IMR-90 (cell line): ENCODE measurements around the gene MBD3L2.

Experiments used
- FOS ChIP-seq: fragments of 150-350 bp; IDR thresholded peaks from 2 replicates; pipeline ENCODE4 v1.6.1; 2016; ENCODE audit warnings: low read depth, low read length
- MAZ ChIP-seq: IDR thresholded peaks from 2 replicates; pipeline ENCODE4 v1.6.1; 2012; ENCODE audit warnings: low read depth, mild to moderate bottlenecking, low read length, improper control_type of control experiment, moderate library complexity, borderline replicate concordance
- MXI1 ChIP-seq: IDR thresholded peaks from 2 replicates; pipeline ENCODE4 v1.6.1; 2012; ENCODE audit warnings: low read depth, mild to moderate bottlenecking, low read length, moderate library complexity, borderline replicate concordance
- POLR2A ChIP-seq: IDR thresholded peaks from 2 replicates; pipeline ENCODE4 v1.6.1; 2012; ENCODE audit warnings: mild to moderate bottlenecking, low read depth, low read length
- TF ChIP-seq, protein P1 (sequence below): conservative IDR thresholded peaks from 2 replicates; pipeline ENCODE4 v1.5.1; 2012; ENCODE audit warnings: mild to moderate bottlenecking, low read depth, low read length, improper control_type of control experiment
- TF ChIP-seq, protein P2 (sequence below): fragments of 150-350 bp; IDR thresholded peaks from 2 replicates; pipeline ENCODE4 v1.6.1; 2017; ENCODE audit warnings: mild to moderate bottlenecking, antibody characterized with exemption, low read length, low read depth

DNA sequence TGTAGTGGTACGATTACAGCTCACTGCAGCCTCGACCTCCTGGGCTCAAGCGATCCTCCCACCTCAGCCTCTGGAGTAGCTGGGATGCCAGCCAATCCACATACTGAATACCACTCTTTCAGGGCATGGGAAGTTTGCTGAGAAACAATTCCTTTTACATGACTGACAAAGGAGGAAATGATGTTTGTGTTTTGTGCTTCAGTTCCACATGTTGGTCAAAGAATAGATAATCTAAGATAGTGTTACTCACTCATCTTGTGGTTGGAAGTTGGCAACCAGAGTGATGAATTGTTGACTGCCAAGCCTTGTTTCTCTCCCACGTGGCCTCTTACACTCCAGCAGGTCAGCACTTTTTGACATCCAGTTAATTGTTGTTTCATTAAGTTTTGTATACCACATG, 35.4 kb upstream of the MBD3L2 start:
- TF ChIP-seq MAZ: no peak
- TF ChIP-seq POLR2A: no peak
- TF ChIP-seq, protein P1, sequence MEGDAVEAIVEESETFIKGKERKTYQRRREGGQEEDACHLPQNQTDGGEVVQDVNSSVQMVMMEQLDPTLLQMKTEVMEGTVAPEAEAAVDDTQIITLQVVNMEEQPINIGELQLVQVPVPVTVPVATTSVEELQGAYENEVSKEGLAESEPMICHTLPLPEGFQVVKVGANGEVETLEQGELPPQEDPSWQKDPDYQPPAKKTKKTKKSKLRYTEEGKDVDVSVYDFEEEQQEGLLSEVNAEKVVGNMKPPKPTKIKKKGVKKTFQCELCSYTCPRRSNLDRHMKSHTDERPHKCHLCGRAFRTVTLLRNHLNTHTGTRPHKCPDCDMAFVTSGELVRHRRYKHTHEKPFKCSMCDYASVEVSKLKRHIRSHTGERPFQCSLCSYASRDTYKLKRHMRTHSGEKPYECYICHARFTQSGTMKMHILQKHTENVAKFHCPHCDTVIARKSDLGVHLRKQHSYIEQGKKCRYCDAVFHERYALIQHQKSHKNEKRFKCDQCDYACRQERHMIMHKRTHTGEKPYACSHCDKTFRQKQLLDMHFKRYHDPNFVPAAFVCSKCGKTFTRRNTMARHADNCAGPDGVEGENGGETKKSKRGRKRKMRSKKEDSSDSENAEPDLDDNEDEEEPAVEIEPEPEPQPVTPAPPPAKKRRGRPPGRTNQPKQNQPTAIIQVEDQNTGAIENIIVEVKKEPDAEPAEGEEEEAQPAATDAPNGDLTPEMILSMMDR: no peak
- TF ChIP-seq, protein P2, sequence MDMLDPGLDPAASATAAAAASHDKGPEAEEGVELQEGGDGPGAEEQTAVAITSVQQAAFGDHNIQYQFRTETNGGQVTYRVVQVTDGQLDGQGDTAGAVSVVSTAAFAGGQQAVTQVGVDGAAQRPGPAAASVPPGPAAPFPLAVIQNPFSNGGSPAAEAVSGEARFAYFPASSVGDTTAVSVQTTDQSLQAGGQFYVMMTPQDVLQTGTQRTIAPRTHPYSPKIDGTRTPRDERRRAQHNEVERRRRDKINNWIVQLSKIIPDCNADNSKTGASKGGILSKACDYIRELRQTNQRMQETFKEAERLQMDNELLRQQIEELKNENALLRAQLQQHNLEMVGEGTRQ: no peak
- TF ChIP-seq FOS: no peak
- TF ChIP-seq MXI1: no peak
